PC-9 (cell line): ENCODE data around the gene TNRC6C. TPM values are rescaled to one million over a fixed set of nuclear protein-coding genes. Genes with fewer than 3 reads are reported as not detected.

Source experiments
- BruUV-seq: library from RNA; stranded (reverse); fragments of 400-500 nt; replicated peaks from 2 replicates; lab custom pipeline; 2021; lab: Mats Ljungman, UMichigan
- CTCF ChIA-PET: fragments of 300-600 bp; sonication (Branson Sonifier 250); formaldehyde crosslinking; loops from one replicate; lab custom pipeline; 2022; ENCODE audit warnings: antibody characterized with exemption; lab: Charles Lee
- POLR2A ChIA-PET: fragments of 300-600 bp; sonication (Branson Sonifier 250); formaldehyde crosslinking; loops from one replicate; lab custom pipeline; 2022; ENCODE audit warnings: antibody characterized with exemption; ENCODE audit not compliant: unreplicated experiment; lab: Charles Lee
- DNase-seq, 2 experiments: peaks; one replicate each; pipeline versions ENCODE4 v3.0.0 to v3.0.0-alpha.2; 2015 to 2022; ENCODE audit warnings: mixed read lengths in 1 of 2
- H2AFZ ChIP-seq: fragments of 200-600 bp; sonication (generic); 2 replicates; pipeline ENCODE4 v1.8.1; 2017; ENCODE audit warnings: antibody characterized with exemption
- H3F3A ChIP-seq: fragments of 200-600 bp; sonication (generic); 2 replicates; pipeline ENCODE4 v1.8.1; 2017; ENCODE audit warnings: antibody characterized with exemption, mild to moderate bottlenecking, low read depth; ENCODE audit not compliant: insufficient read depth
- H3K27ac ChIP-seq: fragments of 200-600 bp; sonication (generic); 2 replicates; pipeline ENCODE4 v1.6.1; 2016; ENCODE audit warnings: mixed run types
- H3K27me3 ChIP-seq: fragments of 200-600 bp; sonication (generic); 2 replicates; pipeline ENCODE4 v1.6.1; 2016; ENCODE audit warnings: low read depth, mixed run types; ENCODE audit not compliant: insufficient read depth
- H3K36me3 ChIP-seq: fragments of 200-600 bp; sonication (generic); 2 replicates; pipeline ENCODE4 v1.6.1; 2016; ENCODE audit warnings: low read depth, mixed run types
- H3K4me1 ChIP-seq: fragments of 200-600 bp; sonication (generic); replicated peaks from 2 replicates; pipeline ENCODE4 v1.6.1; 2016; ENCODE audit warnings: mixed run types; ENCODE audit not compliant: insufficient read depth
- H3K4me2 ChIP-seq: fragments of 200-600 bp; sonication (generic); 2 replicates; pipeline ENCODE4 v1.6.1; 2017; ENCODE audit warnings: mixed run types
- H3K4me3 ChIP-seq: fragments of 200-600 bp; sonication (generic); 2 replicates; pipeline ENCODE4 v1.6.1; 2016; ENCODE audit warnings: mixed run types
- H3K79me2 ChIP-seq: fragments of 200-600 bp; sonication (generic); 2 replicates; pipeline ENCODE4 v1.6.1; 2017; ENCODE audit warnings: low read depth, mixed run types
- H3K9me2 ChIP-seq: fragments of 200-600 bp; sonication (generic); 2 replicates; pipeline ENCODE4 v1.8.1; 2017; ENCODE audit warnings: mild to moderate bottlenecking; ENCODE audit not compliant: insufficient read depth
- H3K9me3 ChIP-seq: fragments of 200-600 bp; sonication (generic); 2 replicates; pipeline ENCODE4 v1.8.1; 2016; ENCODE audit warnings: low read depth; ENCODE audit not compliant: insufficient read depth
- H4K20me1 ChIP-seq: fragments of 200-600 bp; sonication (generic); 2 replicates; pipeline ENCODE4 v1.8.1; 2017; ENCODE audit not compliant: insufficient read depth
- CTCF ChIP-seq: fragments of 200-600 bp; sonication (generic); conservative IDR thresholded peaks from 2 replicates; pipeline ENCODE4 v1.6.1; 2017; ENCODE audit warnings: mixed run types, antibody characterized with exemption, mild to moderate bottlenecking, moderate library complexity
- EZH2 ChIP-seq: fragments of 200-600 bp; sonication (generic); IDR thresholded peaks from 2 replicates; pipeline ENCODE4 v1.8.0; 2017; ENCODE audit warnings: antibody characterized with exemption, low read depth
- intact Hi-C: fragments of 100-400 bp; cut with micrococcal nuclease; formaldehyde crosslinking; loops from one replicate; pipeline ENCODE4 v1.10.0; 2022; ENCODE audit not compliant: unreplicated experiment
- total RNA-seq: library from RNA; stranded (reverse); gene quantifications from 2 replicates; pipeline ENCODE4 v1.2.3, GENCODE V29; 2021

The TNRC6C gene
- total RNA-seq, 1 experiment from 2014 or later, result 0.37 TPM

- TF ChIP-seq CTCF (no peak), EZH2 (no peak)
- Histone ChIP-seq H3K4me3 (no peak overlapping the region), H3K27ac (no peak overlapping the region), H3F3A (no peaks in the 10 kb centered on the region), H3K4me2 (no peak overlapping the region), H3K27me3 (0 out of 2 replicates have a peak, but pooled peaks cover 3% of the 10 kb centered on the region), H3K4me1 (no peaks in the 10 kb centered on the region), H3K9me3 (no peaks in the 10 kb centered on the region), H3K9me2 (no peaks in the 10 kb centered on the region), H3K79me2 (no peaks in the 10 kb centered on the region), H4K20me1 (no peaks in the 10 kb centered on the region), H2AFZ (no peak overlapping the region), H3K36me3 (no peaks in the 10 kb centered on the region)
- intact Hi-C loops, result no loop called here
- no TSS peak for BruUV-seq
- DNase-seq, result no peak
- ChIA-PET CTCF (interaction anchor here (0.7 to 1.0 kb wide), 2 partner anchors 8 to 268 kb away, joined by 3 read pairs; no protein-coding TSS in a partner anchor), POLR2A (interaction anchor here (0.6 kb wide), 1 partner anchor 185 kb away, joined by 3 read pairs; no protein-coding TSS in a partner anchor)
Measured at GRCh38 chr17:78092794-78093324, 134.4 kb downstream of the TNRC6C start.

- no peaks in the 10 kb centered on the region for H3K79me2 ChIP-seq
- H2AFZ ChIP-seq, result no peak overlapping the region
- H3K9me3 ChIP-seq, result no peaks in the 10 kb centered on the region
- ChIA-PET CTCF (interaction anchor here (0.5 kb wide), 1 partner anchor 11 kb away, joined by 12 read pairs; no protein-coding TSS in a partner anchor), POLR2A (no interaction called here)
- intact Hi-C loops, result no loop called here
- no peaks in the 10 kb centered on the region for H3K4me1 ChIP-seq
- no peaks in the 10 kb centered on the region for H4K20me1 ChIP-seq
- no peaks in the 10 kb centered on the region for H3K36me3 ChIP-seq
- TF ChIP-seq EZH2 (no peak), CTCF (no peak)
- no TSS peak for BruUV-seq
- H3K4me3 ChIP-seq, result no peak overlapping the region
- DNase-seq, result no peak
- H3F3A ChIP-seq, result no peaks in the 10 kb centered on the region
- H3K27ac ChIP-seq, result no peak overlapping the region
- 0 out of 2 replicates have a peak, but pooled peaks cover 3% of the 10 kb centered on the region for H3K27me3 ChIP-seq
- H3K4me2 ChIP-seq, result no peak overlapping the region
- no peaks in the 10 kb centered on the region for H3K9me2 ChIP-seq
Measured at GRCh38 chr17:78095035-78095434, 136.5 kb downstream of the TNRC6C start.

GRCh38 chr17:78096093-78096492 is 137.6 kb downstream of the TNRC6C start:
- H3K4me1 ChIP-seq, result no peaks in the 10 kb centered on the region
- H3K9me3 ChIP-seq, result no peaks in the 10 kb centered on the region
- H3K9me2 ChIP-seq, result no peaks in the 10 kb centered on the region
- no peak for TF ChIP-seq EZH2
- TF ChIP-seq CTCF, result no peak
- H3K36me3 ChIP-seq, result no peaks in the 10 kb centered on the region
- no peak overlapping the region for H2AFZ ChIP-seq
- no TSS peak for BruUV-seq
- no peak for DNase-seq
- POLR2A ChIA-PET, result interaction anchor here (0.6 kb wide), 1 partner anchor 78 kb away, joined by 4 read pairs; no protein-coding TSS in a partner anchor
- intact Hi-C loops, result no loop called here
- H3K79me2 ChIP-seq, result no peaks in the 10 kb centered on the region
- H3K27me3 ChIP-seq, result no peaks in the 10 kb centered on the region
- no peaks in the 10 kb centered on the region for H3F3A ChIP-seq
- H3K4me3 ChIP-seq, result no peak overlapping the region
- no peaks in the 10 kb centered on the region for H4K20me1 ChIP-seq
- CTCF ChIA-PET, result interaction anchor here (1.7 kb wide), 1 partner anchor 11 kb away, joined by 5 read pairs; no protein-coding TSS in a partner anchor
- H3K27ac ChIP-seq, result no peak overlapping the region
- no peak overlapping the region for H3K4me2 ChIP-seq
